Epithelial cell of proximal tubule (primary cell): ENCODE results near the gene CFAP54. TPM values are rescaled to one million over a fixed set of nuclear protein-coding genes. Genes with fewer than 3 reads are reported as not detected.
"Not testable (repeated sequence)": the region's sequence is repeated elsewhere in the genome, so short reads cannot be mapped to it uniquely, and the experiment has no call there.

ENCODE experiments used
- DNase-seq: peaks from one replicate; pipeline ENCODE4 v3.0.0-alpha.2; 2011; ENCODE audit warnings: low read depth
- H3K4me3 ChIP-seq: 2 replicates; pipeline ENCODE4 v1.5.1; 2011; ENCODE audit warnings: low read depth, mild to moderate bottlenecking, low read length
- CTCF ChIP-seq: conservative IDR thresholded peaks from 2 replicates; pipeline ENCODE4 v1.5.1; 2012; ENCODE audit warnings: low read depth, mild to moderate bottlenecking, low read length
- total RNA-seq: library from RNA; depleted of rRNA; stranded (reverse); fragments of >200 nt; gene quantifications from 2 replicates; pipeline ENCODE4 v1.2.3, GENCODE V29; 2015

Gene CFAP54
- total RNA-seq, 1 donor from 2014 or later: 0.40 TPM

DNA sequence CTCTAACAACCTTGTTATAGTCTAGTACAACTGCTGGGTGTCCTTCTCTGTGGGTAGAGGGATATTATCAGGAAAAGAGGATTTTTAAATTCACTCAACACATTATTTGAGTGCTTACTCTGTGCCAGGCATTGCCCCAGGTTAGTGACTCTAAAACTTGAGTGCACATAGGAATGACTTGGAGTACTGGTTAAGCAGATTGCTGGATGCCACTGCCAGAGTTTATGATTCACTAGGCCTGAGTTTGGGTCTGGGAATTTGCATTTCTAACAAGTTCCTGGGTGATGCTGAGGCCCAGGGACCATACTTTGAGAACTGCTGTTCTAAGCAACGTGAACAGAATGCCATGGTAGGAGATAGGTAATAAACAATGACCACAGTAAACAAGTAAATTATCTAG, 96.6 kb downstream of the CFAP54 start:
- no peak overlapping the region for H3K4me3 ChIP-seq
- peak; percentile 7 for DNase-seq
- TF ChIP-seq CTCF: no peak

DNA sequence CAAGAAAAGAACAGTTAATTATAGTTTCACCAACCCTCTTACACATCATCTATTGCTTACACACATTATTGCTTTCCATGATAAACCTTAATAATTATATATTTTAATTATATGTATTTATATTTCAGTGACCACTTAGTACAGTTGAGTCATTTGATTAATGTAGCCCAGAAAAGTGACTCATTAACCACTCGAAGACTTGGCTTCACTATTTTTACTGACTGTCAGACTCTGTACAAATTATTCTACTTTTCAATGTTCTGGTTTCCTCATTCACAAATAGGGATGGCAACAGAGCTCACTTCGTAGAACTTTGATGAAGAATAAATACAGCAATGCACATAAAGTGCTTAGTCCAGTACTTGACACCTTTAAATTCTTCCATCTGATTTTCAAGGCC, 98.3 kb downstream of the CFAP54 start:
- TF ChIP-seq CTCF: no peak
- H3K4me3 ChIP-seq: no peak overlapping the region
- no peak for DNase-seq

DNA sequence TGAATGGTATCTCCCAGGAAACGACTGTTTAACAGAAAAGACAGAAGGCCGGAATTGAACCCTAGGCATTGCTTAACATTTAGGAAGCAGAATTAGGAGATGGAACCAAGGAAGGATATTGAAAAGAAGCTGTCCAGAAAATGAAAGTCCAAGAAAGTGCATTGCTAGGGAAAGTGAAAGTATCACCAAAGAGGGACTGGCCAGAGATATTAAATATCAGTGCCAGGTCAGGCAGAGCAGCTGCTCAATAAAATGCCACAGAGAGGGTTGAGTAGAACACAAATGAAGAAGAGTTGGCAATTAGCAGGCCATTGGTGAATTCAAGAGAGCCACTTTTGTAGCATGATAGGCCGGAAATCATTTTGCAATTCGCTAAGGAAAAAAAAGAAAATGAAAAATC, 101.6 kb downstream of the CFAP54 start:
- no peak overlapping the region for H3K4me3 ChIP-seq
- TF ChIP-seq CTCF: no peak
- no peak for DNase-seq

- DNase-seq, H3K4me3 ChIP-seq: not testable (repeated sequence)
These were observed 115.0 kb downstream of the CFAP54 start for GRCh38 chr12:96604374-96604773.

DNA sequence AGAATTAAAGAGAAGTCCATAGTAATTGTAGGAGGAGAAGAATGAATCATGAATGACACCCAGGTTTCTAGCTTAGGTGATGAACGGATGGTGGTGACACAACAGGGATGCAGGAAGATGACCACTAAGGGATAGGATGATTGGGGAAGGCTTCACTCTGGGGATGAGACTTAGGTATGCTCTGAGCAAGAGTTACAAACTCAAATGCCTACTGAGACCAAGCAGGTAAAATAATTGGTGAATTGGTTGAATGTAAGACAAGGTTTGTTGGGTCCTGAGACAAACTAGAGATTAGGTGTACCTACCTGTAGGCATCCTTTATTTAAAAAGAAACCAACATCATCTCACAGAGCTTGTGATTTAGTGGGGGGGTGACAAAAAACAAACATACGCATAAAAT, 116.3 kb downstream of the CFAP54 start:
- no peak overlapping the region for H3K4me3 ChIP-seq
- TF ChIP-seq CTCF: no peak
- no peak for DNase-seq

- DNase-seq: no peak
- TF ChIP-seq CTCF: no peak
- H3K4me3 ChIP-seq: no peak overlapping the region
These were observed 116.8 kb downstream of the CFAP54 start for GRCh38 chr12:96606134-96606533.

- no peak overlapping the region for H3K4me3 ChIP-seq
- DNase-seq: no peak
- TF ChIP-seq CTCF: no peak
These were observed 117.3 kb downstream of the CFAP54 start for GRCh38 chr12:96606644-96607043.

GRCh38 chr12:96617178-96617577, 127.8 kb downstream of the CFAP54 start:
- H3K4me3 ChIP-seq: no peak overlapping the region
- peak; percentile 31 for TF ChIP-seq CTCF
- DNase-seq: no peak
